SK-N-SH (cell line): Measurements from ENCODE around the gene ATP1A4. TPM values are rescaled to one million over a fixed set of nuclear protein-coding genes. Genes with fewer than 3 reads are reported as not detected.

Source experiments
- CTCF ChIA-PET: fragments of 300-600, 350-600 bp; formaldehyde crosslinking; extraction: SDS; loops from one replicate; lab custom pipeline; 2021; lab: Yijun Ruan, JAX
- POLR2A ChIA-PET: fragments of 350-600 bp; sonication (Branson Sonifier 250); formaldehyde crosslinking; extraction: SDS; loops from one replicate; lab custom pipeline; 2020; ENCODE audit warnings: antibody characterized with exemption, inconsistent platforms; lab: Yijun Ruan, JAX
- DNase-seq: peaks from one replicate; pipeline ENCODE4 v3.0.0; 2012
- H2AFZ ChIP-seq: fragments of 200-600 bp; sonication (generic); 2 replicates; pipeline ENCODE4 v1.8.1; 2016; ENCODE audit warnings: antibody characterized with exemption, mild to moderate bottlenecking, low read depth
- H3F3A ChIP-seq: fragments of 200-600 bp; sonication (generic); replicated peaks from 2 replicates; pipeline ENCODE3; 2016; ENCODE audit warnings: antibody characterized with exemption, mild to moderate bottlenecking; ENCODE audit not compliant: insufficient read depth
- H3K27ac ChIP-seq, 2 experiments: fragments of 200-500 bp in 1 of 2; fragments of 200-600 bp in 1 of 2; sonication (Bioruptor generic) in 1 of 2; sonication (generic), shearing (Covaris generic) in 1 of 2; 2 replicates each; pipeline versions ENCODE4 v1.5.1 to v1.6.1; 2014 to 2016; ENCODE audit warnings: low read depth in 2 of 2, inconsistent platforms in 1 of 2, low read length in 1 of 2, mild to moderate bottlenecking in 1 of 2, mixed read lengths in 1 of 2
- H3K27me3 ChIP-seq: fragments of 200-600 bp; sonication (generic), shearing (Covaris generic); 2 replicates; pipeline ENCODE4 v1.6.1; 2016; ENCODE audit warnings: mixed run types; ENCODE audit not compliant: insufficient read depth
- H3K36me3 ChIP-seq, 2 experiments: fragments of 200-500 bp in 1 of 2; fragments of 200-600 bp in 1 of 2; sonication (Bioruptor generic) in 1 of 2; sonication (generic) in 1 of 2; replicated peaks in 1 of 2; 2 replicates each; pipeline versions ENCODE3 to v1.5.1; 2014 to 2016; ENCODE audit warnings: low read length in 1 of 2, mild to moderate bottlenecking in 1 of 2; ENCODE audit not compliant: insufficient read depth in 2 of 2, control insufficient read depth in 1 of 2
- H3K4me1 ChIP-seq, 2 experiments: fragments of 200-500 bp in 1 of 2; fragments of 200-600 bp in 1 of 2; sonication (Bioruptor generic) in 1 of 2; sonication (generic), shearing (Covaris generic) in 1 of 2; 2 replicates each; pipeline versions ENCODE4 v1.5.1 to v1.6.1; 2014 to 2016; ENCODE audit warnings: low read depth in 1 of 2, low read length in 1 of 2, mixed run types in 1 of 2; ENCODE audit not compliant: insufficient read depth in 2 of 2, control insufficient read depth in 1 of 2
- H3K4me2 ChIP-seq: fragments of 200-600 bp; sonication (generic), shearing (Covaris generic); 2 replicates; pipeline ENCODE4 v1.6.1; 2017; ENCODE audit warnings: mixed run types
- H3K4me3 ChIP-seq, 2 experiments: fragments of 200-500 bp in 1 of 2; fragments of 200-600 bp in 1 of 2; sonication (Bioruptor generic) in 1 of 2; sonication (generic), shearing (Covaris generic) in 1 of 2; 2 replicates each; pipeline versions ENCODE4 v1.5.1 to v1.8.1; 2014 to 2016; ENCODE audit warnings: low read depth in 2 of 2, inconsistent platforms in 1 of 2, low read length in 1 of 2, mild to moderate bottlenecking in 1 of 2, mixed read lengths in 1 of 2, moderate library complexity in 1 of 2
- H3K79me2 ChIP-seq: fragments of 200-600 bp; sonication (generic); 2 replicates; pipeline ENCODE4 v1.8.1; 2017; ENCODE audit warnings: mild to moderate bottlenecking; ENCODE audit not compliant: insufficient read depth
- H3K9ac ChIP-seq: fragments of 200-600 bp; sonication (generic); 2 replicates; pipeline ENCODE4 v1.6.1; 2017; ENCODE audit warnings: mixed run types
- H3K9me2 ChIP-seq: fragments of 200-600 bp; sonication (generic); 2 replicates; pipeline ENCODE4 v1.6.1; 2017; ENCODE audit warnings: mixed run types
- H3K9me3 ChIP-seq: fragments of 200-600 bp; sonication (generic); 2 replicates; pipeline ENCODE4 v1.6.1; 2017; ENCODE audit warnings: mixed run types, mild to moderate bottlenecking, moderate library complexity
- H4K20me1 ChIP-seq: fragments of 200-600 bp; sonication (generic); 2 replicates; pipeline ENCODE4 v1.6.1; 2017; ENCODE audit warnings: mild to moderate bottlenecking, mixed run types; ENCODE audit not compliant: insufficient read depth
- ELF1 ChIP-seq: IDR thresholded peaks from 2 replicates; pipeline ENCODE4 v1.4.0; 2012
- EP300 ChIP-seq, 2 experiments: IDR thresholded peaks; 2 replicates each; pipeline versions ENCODE4 v1.4.0 to v1.6.1; 2012; ENCODE audit warnings: borderline replicate concordance in 1 of 2, low read depth in 1 of 2, low read length in 1 of 2
- JUND ChIP-seq: IDR thresholded peaks from 2 replicates; pipeline ENCODE4 v1.4.0; 2012
- MEF2A ChIP-seq: IDR thresholded peaks from 2 replicates; pipeline ENCODE4 v1.4.0; 2012; ENCODE audit warnings: low read depth, borderline replicate concordance
- PBX3 ChIP-seq: IDR thresholded peaks from 2 replicates; pipeline ENCODE4; 2012
- RFX5 ChIP-seq: IDR thresholded peaks from 2 replicates; pipeline ENCODE4 v1.6.1; 2012; ENCODE audit warnings: mild to moderate bottlenecking, improper control_type of control experiment, low read length
- TEAD4 ChIP-seq: IDR thresholded peaks from 2 replicates; pipeline ENCODE4 v1.4.0; 2012; ENCODE audit warnings: mild to moderate bottlenecking, borderline replicate concordance; ENCODE audit not compliant: insufficient read depth
- USF1 ChIP-seq: IDR thresholded peaks from 2 replicates; pipeline ENCODE4 v1.4.0; 2012; ENCODE audit warnings: low read depth, borderline replicate concordance
- USF2 ChIP-seq: fragments of 150-350 bp; IDR thresholded peaks from 2 replicates; pipeline ENCODE4 v1.6.1; 2017; ENCODE audit warnings: antibody characterized with exemption, low read length, low read depth, borderline replicate concordance
- YY1 ChIP-seq: IDR thresholded peaks from 2 replicates; pipeline ENCODE4 v1.4.0; 2012; ENCODE audit warnings: low read depth, mild to moderate bottlenecking
- WGBS: methylation state at CpG from one replicate; pipeline ENCODE4 v1.1.6; 2017; ENCODE audit warnings: low lambda C conversion rate; 5-methylcytosine and 5-hydroxymethylcytosine counted together
- polyA plus RNA-seq, 3 experiments: library from polyadenylated mRNA; depleted of rRNA; stranded (reverse); fragments of >200 nt; gene quantifications; 2 replicates each; pipeline ENCODE4 v1.2.3, GENCODE V29; 2012

The ATP1A4 gene
- polyA plus RNA-seq, 1 of the 3 experiments (the other 2 are of a cell fraction): not detected

GRCh38 chr1:160123726-160124125 lies 27.7 kb upstream of the ATP1A4 start:
- ChIA-PET POLR2A (no interaction called here), CTCF (interaction anchor here (1.0 to 1.6 kb wide), 2 partner anchors 22 to 85 kb away, joined by 3 to 5 read pairs; no protein-coding TSS in a partner anchor)
- H3K4me3 ChIP-seq: no peak overlapping the region
- no peaks in the 10 kb centered on the region for H3K9me2 ChIP-seq
- no peak overlapping the region for H2AFZ ChIP-seq
- H3K27ac ChIP-seq: no peak overlapping the region
- H4K20me1 ChIP-seq: no peaks in the 10 kb centered on the region
- H3K9me3 ChIP-seq: no peaks in the 10 kb centered on the region
- H3K79me2 ChIP-seq: no peaks in the 10 kb centered on the region
- DNase-seq: no peak
- H3K4me2 ChIP-seq: no peak overlapping the region
- H3K36me3 ChIP-seq: no peaks in the 10 kb centered on the region
- H3K9ac ChIP-seq: no peak overlapping the region
- H3F3A ChIP-seq: no peaks in the 10 kb centered on the region
- no peaks in the 10 kb centered on the region for H3K27me3 ChIP-seq
- peaks cover 0 to 8% of the 10 kb centered on the region in 2 experiments; a peak in 1 of 4 replicates for H3K4me1 ChIP-seq
- TF ChIP-seq USF1: no peak
- no peak for TF ChIP-seq YY1
- no peak for TF ChIP-seq TEAD4
- TF ChIP-seq USF2: no peak
- no peak for TF ChIP-seq JUND
- no peak for TF ChIP-seq ELF1
- no peak for TF ChIP-seq RFX5

GRCh38 chr1:160124705-160125478 lies 26.5 kb upstream of the ATP1A4 start:
- Histone ChIP-seq H3K27ac (no peak overlapping the region), H3K9me3 (no peaks in the 10 kb centered on the region), H3K4me3 (no peak overlapping the region), H4K20me1 (no peaks in the 10 kb centered on the region), H3K9ac (no peak overlapping the region), H3K27me3 (no peaks in the 10 kb centered on the region), H3K4me1 (peaks cover 0 to 8% of the 10 kb centered on the region in 2 experiments; a peak in 1 of 4 replicates), H3K9me2 (no peaks in the 10 kb centered on the region), H2AFZ (no peak overlapping the region), H3K4me2 (no peak overlapping the region), H3K36me3 (no peaks in the 10 kb centered on the region), H3K79me2 (no peaks in the 10 kb centered on the region), H3F3A (no peaks in the 10 kb centered on the region)
- 51% methylated on average over 8 of the region's 8 CpGs for WGBS
- ChIA-PET CTCF (interaction anchor here (0.7 to 1.6 kb wide), 4 partner anchors 23 to 252 kb away, joined by 3 read pairs; no protein-coding TSS in a partner anchor), POLR2A (no interaction called here)
- DNase-seq: no peak
- TF ChIP-seq MEF2A: no peak
- no peak for TF ChIP-seq EP300 (IDR thresholded peaks at IDR 0.05; ENCODE audit: borderline replicate concordance in 1 of 2, low read depth in 1 of 2, low read length in 1 of 2)
- TF ChIP-seq JUND: peak; percentile 33; the same call in 1 of the 2 replicates
- peak; percentile 65 for TF ChIP-seq PBX3
